Stimulated activated CD8-positive, alpha-beta memory T cell treated with anti-CD3 and anti-CD28 coated beads, Interleukin-12 subunit alpha, Interleukin-12 subunit beta, amount 100 ng/mL, for 24 hours (primary cell): Measurements from ENCODE around the gene SPRN.
"Not testable (repeated sequence)": the region's sequence is repeated elsewhere in the genome, so short reads cannot be mapped to it uniquely, and the experiment has no call there.

ENCODE experiments used
- DNase-seq: peaks from one replicate; pipeline ENCODE4 v3.0.0-alpha.2; 2020; ENCODE audit errors: extremely low read depth

The SPRN gene, protein sequence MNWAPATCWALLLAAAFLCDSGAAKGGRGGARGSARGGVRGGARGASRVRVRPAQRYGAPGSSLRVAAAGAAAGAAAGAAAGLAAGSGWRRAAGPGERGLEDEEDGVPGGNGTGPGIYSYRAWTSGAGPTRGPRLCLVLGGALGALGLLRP

DNA sequence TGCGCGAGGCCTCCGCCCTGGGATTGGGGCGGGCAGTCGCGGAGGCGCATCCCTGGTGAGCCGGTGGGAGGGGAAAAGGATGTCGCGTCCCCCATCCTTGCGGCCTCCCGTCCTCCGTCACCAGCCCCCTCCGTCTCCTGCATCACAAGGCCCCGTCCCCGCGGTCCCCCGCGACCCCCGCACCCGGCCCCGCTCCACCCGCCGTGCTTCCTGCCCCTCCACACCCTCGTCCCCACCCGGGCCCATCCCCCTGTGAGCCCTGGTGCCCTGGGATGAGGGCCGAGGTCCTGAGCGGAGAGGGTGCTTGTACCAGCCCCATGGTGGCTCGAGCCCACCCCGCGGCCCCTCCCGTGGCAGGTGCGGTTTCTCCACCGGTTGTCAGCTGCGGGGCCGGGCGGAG is at the start of gene SPRN:
Gene SPRN (minus strand): TSS at position 25 of the 400 bp plus-strand sequence. CDS start 944 bp downstream, outside the sequence.
- DNase-seq = not testable (repeated sequence)

DNA sequence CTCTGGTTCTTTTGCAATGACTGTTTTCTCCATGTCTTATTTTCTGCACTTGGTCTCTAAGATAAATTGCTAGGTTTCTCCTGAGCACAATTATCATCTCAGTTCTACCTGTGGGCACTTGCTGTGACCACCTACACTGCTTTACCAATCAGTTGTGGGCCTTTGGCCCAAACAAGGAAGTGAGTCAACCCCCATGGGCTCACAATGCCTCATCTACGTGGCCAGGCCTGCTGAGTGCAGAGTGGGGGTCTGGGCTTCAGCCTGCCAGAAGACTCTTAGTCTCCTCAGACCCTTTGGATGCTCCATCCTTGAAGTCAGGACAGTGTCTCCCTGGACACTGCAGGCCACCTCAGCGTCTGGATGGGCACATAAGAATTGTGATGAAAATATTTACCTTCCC is 49.6 kb upstream of the SPRN start:
- no peak for DNase-seq

DNA sequence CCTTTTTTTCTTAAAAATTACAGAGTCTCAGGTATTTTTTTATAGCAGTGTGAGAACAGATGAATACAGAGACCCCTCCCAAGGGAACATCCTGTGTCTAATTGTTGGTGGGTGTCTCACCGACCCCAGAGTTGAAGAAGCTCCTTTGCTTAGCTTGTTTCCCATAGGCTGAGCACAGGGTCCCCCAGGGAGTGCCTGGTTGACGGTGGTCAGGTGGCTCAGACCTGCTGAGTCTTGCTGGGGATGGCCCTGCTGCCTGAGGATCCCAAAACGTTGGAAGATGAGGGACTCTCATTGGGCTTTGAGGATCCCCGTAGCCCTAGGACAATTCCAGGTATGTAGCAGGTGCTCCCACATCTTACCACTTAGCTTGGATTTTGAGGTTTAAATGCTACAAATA is 48.8 kb upstream of the SPRN start:
- no peak for DNase-seq

DNA sequence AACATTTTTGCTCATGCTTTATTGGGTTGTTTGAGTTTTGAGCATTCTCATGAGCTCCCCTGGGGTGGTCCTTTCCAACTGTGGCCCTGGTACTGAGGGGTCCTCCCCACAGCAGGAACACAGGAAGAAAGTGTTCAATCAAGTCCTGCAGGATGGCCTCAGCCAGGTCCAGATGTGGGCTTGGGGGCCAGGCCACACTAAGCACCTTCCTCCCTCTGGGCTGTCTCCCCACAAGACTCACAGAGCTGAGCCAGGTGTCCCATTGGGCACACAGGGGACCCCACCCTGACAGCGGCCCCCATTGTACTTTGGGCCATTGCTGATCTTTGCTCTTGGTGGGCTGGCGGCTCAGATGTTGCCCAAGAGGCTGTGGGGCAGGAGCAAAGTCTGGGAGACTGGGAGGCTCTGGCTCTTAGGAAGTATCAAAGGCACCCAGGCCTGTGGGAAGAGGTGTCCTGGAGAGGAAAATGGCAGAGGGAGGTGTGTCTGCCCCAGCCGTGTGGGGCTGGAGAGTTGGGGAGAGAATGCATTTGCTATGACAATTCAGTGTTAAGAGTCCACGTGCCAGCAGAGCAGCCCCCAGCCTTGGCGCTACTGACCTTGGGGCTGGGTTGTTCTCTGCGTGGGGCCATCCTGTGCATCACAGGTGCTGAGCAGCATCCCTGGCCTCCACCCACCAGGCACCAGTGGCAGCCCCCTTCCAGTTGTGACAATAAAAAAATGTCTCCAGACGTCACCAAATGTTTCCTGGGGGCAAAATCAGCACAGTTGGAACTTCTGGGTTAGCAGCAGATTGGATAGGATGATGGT is 47.1 kb upstream of the SPRN start:
- no peak for DNase-seq

DNA sequence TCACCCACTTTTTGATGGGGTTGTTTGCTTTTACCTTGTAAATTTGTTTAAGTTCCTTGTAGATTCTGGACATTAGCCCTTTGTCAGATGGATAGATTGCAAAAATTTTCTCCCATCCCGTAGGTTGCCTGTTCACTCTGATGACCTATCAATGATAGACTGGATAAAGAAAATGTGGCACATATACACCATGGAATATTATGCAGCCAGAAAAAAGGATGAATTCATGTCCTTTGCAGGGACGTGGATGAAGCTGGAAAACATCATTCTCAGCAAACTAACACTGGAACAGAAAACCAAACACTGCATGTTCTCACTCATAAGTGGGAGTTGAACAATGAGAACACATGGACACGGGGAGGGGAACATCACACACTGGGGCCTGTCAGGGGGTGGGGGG is 44.8 kb upstream of the SPRN start:
- DNase-seq = not testable (repeated sequence)

DNA sequence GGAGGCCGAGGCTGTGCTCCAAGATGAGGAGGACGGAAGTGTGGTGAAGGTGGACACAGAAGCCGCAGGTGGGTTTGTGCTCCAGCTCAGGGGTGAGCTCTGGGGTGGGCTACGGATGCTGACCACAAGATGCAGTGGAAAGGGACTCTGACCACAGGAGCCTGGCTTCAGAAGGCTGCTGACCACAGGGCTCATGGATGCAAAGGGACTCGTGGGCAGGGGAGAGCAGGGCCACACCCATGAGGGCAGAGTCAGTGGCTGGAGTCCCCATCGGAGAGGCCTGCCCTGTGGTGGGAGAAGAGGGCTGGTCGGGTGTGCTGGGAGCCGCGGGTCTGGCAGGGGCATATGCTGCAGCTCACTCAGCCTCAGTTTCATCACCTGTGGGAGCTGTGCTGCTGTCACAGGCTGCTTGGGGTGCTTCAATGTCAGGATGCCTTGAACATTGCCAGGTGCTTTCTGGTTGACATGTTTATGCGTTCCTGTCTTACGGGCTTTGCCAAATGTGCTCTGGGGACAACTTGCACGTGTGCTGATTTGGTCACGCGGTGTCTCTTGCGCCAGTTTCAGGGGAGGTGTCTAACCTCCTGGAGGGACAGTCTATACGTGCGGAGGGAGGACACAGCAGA is 43.0 kb upstream of the SPRN start:
- no peak for DNase-seq

DNA sequence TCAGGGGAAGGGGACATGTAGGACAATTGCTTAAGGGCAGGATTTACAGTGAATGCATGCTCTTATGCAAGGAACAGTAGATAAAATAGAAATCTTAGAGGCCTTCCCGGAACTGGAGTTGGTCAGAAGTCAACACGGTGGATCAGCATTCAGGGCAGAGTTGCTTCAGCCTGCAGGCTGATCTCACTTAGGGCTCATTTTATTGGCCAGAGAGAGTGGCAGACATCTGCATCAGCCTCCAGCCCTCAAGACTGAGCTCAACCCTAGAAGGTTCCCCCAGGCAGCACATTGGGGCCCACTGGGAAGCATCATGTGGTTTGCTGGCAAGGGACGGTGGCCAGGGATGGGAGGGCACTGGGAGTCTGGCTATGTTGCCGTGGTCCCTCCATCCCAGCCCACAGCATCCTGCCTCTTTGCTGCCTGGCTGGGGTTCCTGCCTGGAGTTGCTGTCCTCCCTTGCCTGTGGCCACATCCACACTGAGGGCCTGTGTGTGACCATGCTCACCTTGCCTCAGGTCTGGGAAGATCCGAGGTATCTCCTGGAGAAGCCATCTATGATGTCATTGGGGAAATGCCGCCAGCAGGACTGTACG is 42.4 kb upstream of the SPRN start:
- no peak for DNase-seq

DNA sequence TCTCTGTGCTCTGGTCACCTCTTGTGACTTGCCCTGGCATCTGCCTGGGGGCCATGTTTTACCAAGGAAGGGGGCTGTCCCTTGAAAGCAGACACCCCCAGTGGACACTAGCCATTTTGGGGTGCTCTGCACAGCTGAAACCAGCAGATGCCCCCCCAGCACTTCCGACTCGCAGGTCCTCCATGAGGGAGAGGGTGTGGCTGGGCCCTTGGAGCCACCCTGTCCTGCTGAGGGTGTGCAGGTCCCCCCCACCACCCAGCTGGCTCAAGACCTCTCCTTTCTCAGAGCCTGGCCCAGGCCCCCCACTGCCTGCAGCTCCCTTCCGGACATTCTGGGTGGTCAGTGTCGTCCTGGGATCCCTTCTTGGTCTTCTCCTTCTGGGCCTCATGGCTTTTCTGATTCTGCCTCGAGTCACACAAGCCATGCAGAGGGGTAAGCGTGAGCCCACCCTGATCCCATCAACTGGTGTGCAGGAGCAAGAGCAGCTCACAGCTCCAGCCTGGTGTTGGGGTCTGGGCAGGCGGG is 41.6 kb upstream of the SPRN start:
- no peak for DNase-seq

DNA sequence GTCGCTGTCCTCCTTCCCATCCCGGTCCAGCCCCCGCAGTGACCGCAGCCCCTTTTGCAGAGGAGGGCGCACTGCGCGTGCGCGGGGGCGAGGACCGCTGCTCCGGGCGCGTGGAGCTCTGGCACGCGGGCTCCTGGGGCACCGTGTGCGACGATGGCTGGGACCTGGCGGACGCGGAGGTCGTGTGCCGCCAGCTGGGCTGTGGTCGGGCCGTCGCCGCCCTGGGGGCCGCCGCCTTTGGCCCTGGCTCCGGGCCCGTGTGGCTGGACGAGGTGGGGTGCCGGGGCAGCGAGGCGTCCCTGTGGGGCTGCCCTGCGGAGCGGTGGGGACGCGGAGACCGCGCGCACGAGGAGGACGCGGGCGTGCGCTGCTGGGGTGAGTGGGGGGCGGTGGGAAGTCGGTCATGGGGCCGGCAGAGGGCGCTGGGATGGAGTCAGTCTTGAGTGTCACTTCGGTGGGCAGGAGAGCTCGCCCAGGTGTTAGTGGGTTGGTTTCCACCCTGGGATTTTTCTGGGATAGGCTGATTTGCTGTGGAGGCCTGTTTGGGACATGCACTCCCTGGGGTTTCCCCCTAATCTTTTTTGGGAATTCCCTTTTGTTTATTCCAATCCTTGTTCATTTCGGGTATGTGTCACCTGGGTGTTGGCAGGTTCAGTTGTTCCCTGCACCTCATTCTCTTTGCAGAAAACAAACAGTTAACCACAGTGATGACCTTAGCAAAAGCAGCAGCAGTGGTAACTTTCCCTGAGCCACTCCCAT is 40.9 kb upstream of the SPRN start:
- DNase-seq = no peak

DNA sequence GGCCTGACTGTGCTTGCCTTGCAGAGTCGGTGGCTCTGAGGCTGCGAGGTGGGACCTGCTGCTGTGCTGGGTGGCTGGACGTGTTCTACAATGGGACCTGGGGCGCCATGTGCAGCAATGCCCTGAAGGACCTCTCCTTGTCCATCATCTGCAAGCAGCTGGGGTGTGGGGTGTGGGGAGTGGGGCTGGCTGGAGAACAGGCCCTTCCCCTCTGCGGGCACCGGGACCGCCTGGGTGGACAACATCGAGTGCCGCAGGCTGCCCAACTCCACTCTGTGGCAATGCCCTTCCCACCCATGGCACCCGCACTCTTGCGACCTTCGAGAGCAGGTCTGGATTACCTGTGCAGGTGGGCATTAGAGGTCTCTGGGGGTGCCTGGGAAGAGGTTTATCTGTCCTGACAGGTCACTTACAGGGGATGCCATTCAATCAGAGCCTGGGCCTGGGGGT is 40.2 kb upstream of the SPRN start:
- DNase-seq = no peak

DNA sequence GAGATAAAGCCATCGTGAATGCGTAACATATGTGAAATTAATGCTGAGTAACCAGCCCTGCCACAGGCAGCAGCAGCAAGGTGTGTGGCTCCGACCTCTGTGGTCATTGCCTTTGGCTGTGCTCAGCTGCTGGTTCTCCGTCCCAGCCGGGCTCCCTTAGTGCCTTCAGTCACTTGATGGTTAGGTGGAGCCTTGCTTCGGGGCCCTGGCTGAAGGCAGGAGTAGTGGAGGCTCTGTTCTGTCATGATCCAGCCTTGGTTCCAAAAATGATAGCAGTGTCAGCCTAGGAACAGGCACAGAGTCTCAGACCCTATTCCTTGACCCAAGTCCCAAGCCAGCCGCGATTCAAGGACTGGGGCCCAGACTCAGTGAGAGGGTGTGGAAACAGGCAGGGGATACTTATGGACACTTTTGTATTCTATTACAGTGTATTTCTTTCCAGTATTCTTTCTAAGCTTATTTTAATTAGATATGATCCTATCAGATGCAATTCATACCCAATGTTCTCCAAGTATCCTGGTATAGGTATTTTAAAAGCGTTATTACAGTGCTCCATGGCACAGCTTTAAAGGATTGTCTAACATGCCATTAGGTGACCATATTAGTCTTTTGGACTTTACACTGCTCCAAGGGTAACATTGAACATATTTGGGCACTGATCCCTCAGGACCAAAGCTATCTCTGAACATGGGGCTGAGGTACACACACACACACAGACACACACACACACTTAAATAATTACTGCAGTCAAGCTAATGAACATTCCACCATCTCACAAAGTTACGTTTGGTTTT is 38.3 kb upstream of the SPRN start:
- no peak for DNase-seq

DNA sequence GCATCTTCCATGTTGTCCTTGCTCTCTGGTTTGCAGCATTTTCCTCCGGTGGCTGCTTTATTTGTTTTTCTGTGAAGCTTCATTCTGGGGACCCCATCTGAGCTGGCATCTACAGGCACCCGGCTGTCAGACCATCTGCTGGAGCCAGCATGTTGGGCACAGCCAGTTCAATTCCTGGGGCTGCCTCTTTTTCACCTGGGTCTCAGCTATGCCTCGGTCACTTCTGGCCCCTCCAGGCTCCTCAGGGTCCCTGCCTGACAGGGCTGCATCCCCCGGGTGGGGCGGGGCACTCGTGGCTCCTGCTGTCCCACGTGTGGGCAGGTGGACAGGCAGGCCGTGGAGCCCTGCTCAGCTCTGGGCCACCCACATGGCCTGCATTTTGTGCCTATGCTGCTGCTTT is 37.4 kb upstream of the SPRN start:
- DNase-seq = no peak

DNA sequence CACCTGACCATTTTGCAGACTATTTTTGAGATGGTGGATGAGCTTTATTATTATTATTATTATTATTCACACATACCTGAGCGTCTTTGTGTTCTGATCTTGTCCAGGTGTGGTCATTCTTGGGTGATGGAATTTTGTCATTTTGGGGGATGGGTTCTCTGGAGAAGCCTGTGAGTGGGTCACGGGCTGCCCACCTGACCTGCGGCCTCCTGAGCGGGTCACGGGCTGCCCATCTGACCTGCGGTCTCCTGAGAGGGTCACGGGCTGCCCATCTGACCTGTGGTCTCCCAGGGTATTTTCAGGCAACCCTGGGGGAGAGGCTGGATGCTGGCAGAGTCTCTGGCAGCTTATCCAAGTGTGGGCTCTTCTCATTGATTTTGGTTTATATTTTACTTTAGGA is 36.6 kb upstream of the SPRN start:
- DNase-seq = no peak

DNA sequence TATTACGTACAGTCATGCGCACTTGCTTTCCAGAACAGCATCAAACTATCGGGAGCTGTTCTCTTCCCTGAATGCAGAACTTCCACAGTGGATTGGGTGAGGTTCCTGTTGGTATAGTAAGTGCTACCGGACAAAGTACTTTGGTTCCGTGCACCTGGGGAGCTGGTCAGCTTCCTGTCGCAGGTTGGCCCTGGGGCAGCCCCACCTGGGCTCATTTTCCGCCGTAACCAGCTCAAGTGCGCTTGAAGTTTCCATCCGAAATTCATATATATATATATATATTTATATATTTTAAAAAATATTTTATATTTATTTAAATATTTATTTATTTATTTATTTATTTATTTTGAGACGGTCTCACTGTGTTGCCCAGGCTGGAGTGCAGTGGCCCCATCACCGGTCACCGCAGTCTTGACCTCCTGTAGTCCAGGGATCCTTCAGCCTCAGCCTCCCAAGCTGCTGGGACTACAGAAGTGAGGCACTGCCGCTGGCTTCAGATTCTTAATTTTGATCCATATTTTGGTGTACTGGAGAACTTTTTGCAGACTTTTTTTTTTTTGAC is 35.9 kb upstream of the SPRN start:
- DNase-seq = no peak

DNA sequence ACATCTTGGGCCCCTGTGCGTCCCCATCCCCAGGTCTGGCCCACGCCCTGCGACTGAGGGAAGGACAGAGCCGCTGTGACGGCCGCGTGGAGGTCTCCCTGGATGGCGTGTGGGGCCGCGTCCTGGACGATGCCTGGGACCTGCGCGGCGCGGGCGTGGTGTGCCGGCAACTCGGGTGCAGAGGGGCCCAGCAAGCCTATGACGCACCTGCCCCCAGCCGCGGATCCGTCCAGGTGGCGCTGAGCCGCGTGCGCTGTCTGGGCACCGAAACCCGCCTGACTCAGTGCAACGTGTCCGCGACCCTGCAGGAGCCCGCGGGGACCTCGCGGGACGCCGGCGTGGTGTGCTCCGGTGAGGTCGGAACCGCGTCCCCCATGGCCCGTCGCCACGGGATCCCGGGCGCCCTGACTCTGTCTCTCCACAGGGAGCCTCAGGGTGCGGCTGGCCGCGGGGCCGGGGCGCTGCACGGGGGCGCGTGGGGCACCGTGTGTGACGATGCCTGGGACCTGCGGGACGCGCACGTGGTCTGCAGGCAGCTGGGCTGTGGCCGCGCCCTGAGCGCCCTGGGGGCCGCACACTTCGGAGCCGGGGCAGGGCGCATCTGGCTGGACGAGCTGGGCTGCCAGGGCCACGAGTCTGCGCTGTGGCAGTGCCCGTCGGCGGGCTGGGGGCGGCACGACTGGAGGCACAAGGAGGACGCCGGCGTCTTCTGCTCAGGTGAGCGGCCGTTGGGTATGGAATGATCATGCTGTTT is 35.2 kb upstream of the SPRN start:
- no peak for DNase-seq

DNA sequence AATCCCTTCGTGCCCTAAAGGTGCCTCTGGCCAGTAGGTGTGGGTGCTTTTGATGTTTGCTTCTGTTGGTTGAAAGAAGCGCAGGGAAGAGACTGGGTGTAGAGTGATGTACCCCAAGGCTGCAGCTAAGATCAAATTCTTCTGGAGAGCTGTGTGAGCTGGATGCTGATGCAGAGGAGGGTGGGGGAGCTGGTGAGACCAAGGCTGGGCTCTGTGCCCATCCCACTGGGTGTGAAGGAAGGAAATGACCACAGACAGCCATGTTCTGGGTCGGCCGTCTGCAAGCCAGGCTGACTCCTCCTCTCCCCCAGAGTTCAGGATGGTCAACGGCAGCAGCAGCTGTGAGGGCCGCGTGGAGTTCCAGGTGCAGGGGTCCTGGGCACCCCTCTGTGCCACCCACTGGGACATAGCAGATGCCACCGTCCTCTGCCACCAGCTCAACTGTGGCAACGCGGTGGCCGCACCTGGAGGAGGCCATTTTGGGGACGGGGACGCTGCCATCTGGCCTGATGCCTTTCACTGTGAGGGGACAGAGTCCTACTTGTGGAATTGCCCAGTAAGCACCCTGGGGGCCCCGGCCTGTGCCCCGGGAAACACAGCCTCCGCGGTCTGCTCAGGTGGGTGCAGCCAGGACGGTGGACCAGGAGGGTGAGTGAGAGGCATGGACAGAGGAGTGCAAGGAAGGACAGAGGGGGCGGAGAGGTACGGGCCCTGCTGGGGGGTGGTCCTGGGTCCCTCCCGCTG is 34.5 kb upstream of the SPRN start:
- DNase-seq = no peak

DNA sequence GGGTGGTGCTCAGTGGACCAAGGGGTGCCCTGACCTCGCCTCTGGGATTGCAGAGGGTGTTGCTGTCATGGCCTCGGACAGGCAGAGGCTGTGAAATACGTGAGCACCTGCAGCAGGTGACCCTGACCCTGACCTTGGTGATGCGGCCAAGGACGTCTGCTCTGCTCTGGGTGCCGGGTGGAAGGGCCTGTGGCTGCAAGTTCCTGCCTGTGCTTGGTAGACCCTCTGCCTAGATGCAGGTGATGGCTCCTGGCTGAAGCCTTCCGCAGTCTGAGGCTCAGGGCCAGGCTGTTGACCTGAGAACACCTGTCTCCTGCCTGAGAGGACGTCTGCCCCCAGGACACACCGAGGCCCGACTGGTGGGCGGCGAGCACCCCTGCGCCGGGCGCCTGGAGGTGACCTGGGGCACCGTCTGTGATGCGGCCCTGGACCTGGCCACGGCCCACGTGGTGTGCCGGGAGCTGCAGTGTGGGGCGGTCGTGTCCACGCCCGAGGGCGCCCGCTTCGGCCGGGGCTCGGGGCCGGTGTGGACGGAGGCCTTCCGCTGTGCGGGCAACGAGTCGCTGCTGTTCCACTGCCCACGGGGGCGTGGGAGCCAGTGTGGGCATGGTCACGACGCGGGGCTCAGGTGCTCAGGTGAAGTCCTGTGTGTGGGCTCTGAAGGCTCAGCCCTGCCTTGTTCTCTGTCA is 33.7 kb upstream of the SPRN start:
- no peak for DNase-seq

DNA sequence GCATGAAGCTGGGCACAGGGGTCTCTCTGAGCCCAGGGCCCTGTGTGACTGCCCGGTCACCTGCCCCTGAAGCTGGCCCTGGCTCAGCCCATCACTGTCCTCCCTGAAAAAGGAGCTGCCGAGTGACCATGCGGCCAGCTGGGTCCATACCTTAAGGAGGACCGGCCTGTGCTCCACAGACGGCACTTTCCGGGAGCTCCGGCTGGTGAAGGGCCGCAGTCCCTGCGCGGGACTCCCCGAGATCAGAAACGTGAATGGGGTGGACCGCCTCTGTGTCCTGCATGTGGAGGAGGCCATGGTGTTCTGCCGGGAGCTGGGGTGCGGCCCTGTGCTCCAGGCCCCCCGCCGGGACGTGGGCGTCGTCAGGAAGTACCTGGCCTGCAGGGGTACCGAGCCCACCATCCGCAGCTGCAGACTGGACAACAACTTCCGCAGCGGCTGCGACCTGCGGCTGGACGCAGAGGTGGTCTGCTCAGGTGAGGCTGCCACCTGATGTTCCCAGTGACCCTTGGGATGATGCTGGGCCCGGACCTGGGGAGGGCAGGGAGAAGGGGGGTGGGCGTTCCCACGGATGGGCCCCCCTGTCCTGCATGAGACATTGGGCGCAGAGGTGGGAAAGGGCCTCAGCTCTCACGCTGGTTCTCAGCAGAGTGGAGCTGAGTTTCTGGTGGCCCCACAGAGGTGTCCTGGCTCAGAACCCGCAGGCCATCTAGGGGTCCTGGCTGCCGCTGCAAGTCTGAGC is 32.8 kb upstream of the SPRN start:
- DNase-seq = no peak
